SIG-M5 (cell line): ENCODE data around the gene GDAP1L1.

ENCODE experiments used
- DNase-seq: peaks from one replicate; lab custom pipeline; 2025; lab: John Stamatoyannopoulos, UW

GDAP1L1 gene

GRCh38 chr20:44247131-44247571, at the start of gene GDAP1L1:
TSS of gene GDAP1L1 (plus strand) at chr20:44247308. CDS start at chr20:44247335, 27 bp downstream.
- DNase-seq, result no peak

- no peak for DNase-seq
Observed at GRCh38 chr20:44198872-44199271, 48.2 kb upstream of the GDAP1L1 start.

GRCh38 chr20:44199877-44200276, 47.2 kb upstream of the GDAP1L1 start:
- no peak for DNase-seq

- DNase-seq, result no peak
Observed at GRCh38 chr20:44200371-44200770, 46.7 kb upstream of the GDAP1L1 start.

GRCh38 chr20:44200983-44201382, 46.1 kb upstream of the GDAP1L1 start:
- no peak for DNase-seq

GRCh38 chr20:44203161-44203560, 43.9 kb upstream of the GDAP1L1 start:
- no peak for DNase-seq

GRCh38 chr20:44204156-44204831, 42.8 kb upstream of the GDAP1L1 start:
- no peak for DNase-seq

GRCh38 chr20:44204832-44205215, 42.3 kb upstream of the GDAP1L1 start:
- no peak for DNase-seq

GRCh38 chr20:44206132-44206531, 41.0 kb upstream of the GDAP1L1 start:
- DNase-seq, result no peak

GRCh38 chr20:44207126-44207723, 39.9 kb upstream of the GDAP1L1 start:
- no peak for DNase-seq

GRCh38 chr20:44208165-44208564, 38.9 kb upstream of the GDAP1L1 start:
- no peak for DNase-seq

- DNase-seq, result no peak
Observed at GRCh38 chr20:44208770-44209169, 38.3 kb upstream of the GDAP1L1 start.

GRCh38 chr20:44209686-44210405, 37.3 kb upstream of the GDAP1L1 start:
- DNase-seq, result no peak

- DNase-seq, result peak; percentile 91
Observed at GRCh38 chr20:44210406-44211176, 36.5 kb upstream of the GDAP1L1 start, which contains the start of gene OSER1. TSS of gene OSER1 (minus strand) at chr20:44210771. CDS start at chr20:44206957, 3,814 bp downstream.

- DNase-seq, result no peak
Observed at GRCh38 chr20:44211177-44212039, 35.7 kb upstream of the GDAP1L1 start.

- DNase-seq, result no peak
Observed at GRCh38 chr20:44212792-44213191, 34.3 kb upstream of the GDAP1L1 start.

- DNase-seq, result no peak
Observed at GRCh38 chr20:44215125-44215524, 32.0 kb upstream of the GDAP1L1 start.

GRCh38 chr20:44217342-44218092, 29.6 kb upstream of the GDAP1L1 start:
- no peak for DNase-seq

- no peak for DNase-seq
Observed at GRCh38 chr20:44218446-44218845, 28.7 kb upstream of the GDAP1L1 start.

- no peak for DNase-seq
Observed at GRCh38 chr20:44219170-44219730, 27.9 kb upstream of the GDAP1L1 start.
